CD8-positive, alpha-beta memory T cell (primary cell): ENCODE results near the gene NPW. TPM values are rescaled to one million over a fixed set of nuclear protein-coding genes. Genes with fewer than 3 reads are reported as not detected.

Experiments
- CTCF ChIA-PET: fragments of 350-600 bp; sonication (Branson Sonifier 250); formaldehyde crosslinking; loops from one replicate; lab custom pipeline; 2021; ENCODE audit warnings: antibody characterized with exemption; lab: Charles Lee
- POLR2A ChIA-PET: fragments of 350-600 bp; sonication (Branson Sonifier 250); formaldehyde crosslinking; loops from one replicate; lab custom pipeline; 2021; ENCODE audit warnings: antibody characterized with exemption; lab: Charles Lee
- DNase-seq, 5 donors: peaks; one replicate each; pipeline versions ENCODE4 v3.0.0 to v3.0.0-alpha.2; 2020 to 2022; ENCODE audit warnings: mixed read lengths in 1 of 5
- H3K27ac ChIP-seq: one replicate; pipeline ENCODE4 v1.7.0; 2013; ENCODE audit warnings: low read depth, mild to moderate bottlenecking, low read length, moderate library complexity
- H3K27me3 ChIP-seq: 2 replicates; pipeline ENCODE4 v1.7.0; 2013; ENCODE audit warnings: low read length, mild to moderate bottlenecking; ENCODE audit not compliant: insufficient read depth, poor library complexity, severe bottlenecking
- H3K36me3 ChIP-seq: 2 replicates; pipeline ENCODE4 v1.7.0; 2013; ENCODE audit warnings: mild to moderate bottlenecking, low read length, moderate library complexity; ENCODE audit not compliant: insufficient read depth
- H3K4me1 ChIP-seq: 2 replicates; pipeline ENCODE4 v1.7.0; 2013; ENCODE audit warnings: mild to moderate bottlenecking, low read length, moderate library complexity; ENCODE audit not compliant: insufficient read depth
- H3K4me3 ChIP-seq: 2 replicates; pipeline ENCODE4 v1.7.0; 2013; ENCODE audit warnings: mild to moderate bottlenecking, low read length
- H3K9me3 ChIP-seq: 2 replicates; pipeline ENCODE4 v1.7.0; 2013; ENCODE audit warnings: mild to moderate bottlenecking, low read length
- H3K27ac Mint-ChIP-seq, 8 donors: one replicate each; pipeline ENCODE4 v1.8.0; 2020 to 2021; ENCODE audit warnings: mixed read lengths in 8 of 8, mild to moderate bottlenecking in 6 of 8, inconsistent platforms in 3 of 8, moderate library complexity in 3 of 8
- H3K27me3 Mint-ChIP-seq, 2 donors: one replicate each; pipeline ENCODE4 v1.8.0; 2020 to 2021; ENCODE audit warnings: mixed read lengths in 2 of 2, mild to moderate bottlenecking in 1 of 2, moderate library complexity in 1 of 2
- H3K36me3 Mint-ChIP-seq, 3 donors: one replicate each; pipeline ENCODE4 v1.8.0; 2020 to 2021; ENCODE audit warnings: mixed read lengths in 3 of 3, inconsistent platforms in 1 of 3, mild to moderate bottlenecking in 1 of 3
- H3K4me1 Mint-ChIP-seq, 3 donors: one replicate each; pipeline ENCODE4 v1.8.0; 2020 to 2021; ENCODE audit warnings: mixed read lengths in 3 of 3, inconsistent platforms in 1 of 3, mild to moderate bottlenecking in 1 of 3
- H3K4me3 Mint-ChIP-seq, 7 donors: one replicate each; pipeline ENCODE4 v1.8.0; 2020 to 2021; ENCODE audit warnings: mixed read lengths in 7 of 7, mild to moderate bottlenecking in 6 of 7, moderate library complexity in 4 of 7, inconsistent platforms in 2 of 7
- H3K9me3 Mint-ChIP-seq, 5 donors: one replicate each; pipeline ENCODE4 v1.8.0; 2020 to 2022; ENCODE audit warnings: mixed read lengths in 5 of 5, mild to moderate bottlenecking in 3 of 5, moderate library complexity in 2 of 5, inconsistent platforms in 1 of 5
- polyA plus RNA-seq: library from polyadenylated mRNA; unstranded; fragments of 300-500 nt; fragmentation: Illumina TruSeq; gene quantifications from one replicate; pipeline ENCODE4 v1.2.3, GENCODE V29; 2021
- total RNA-seq, 2 experiments: library from RNA; stranded (reverse); gene quantifications; one replicate each; pipeline ENCODE4 v1.2.3, GENCODE V29; 2021

The NPW gene
- total and polyA plus RNA-seq, 3 experiments from 2014 or later = 9.4 to 12.5 TPM; not detected in 1

GRCh38 chr16:2022723-2023091, 3.1 kb downstream of the NPW start:
- H3K4me1 Mint-ChIP-seq = peaks cover 10 to 29% (median 17%) of the 10 kb centered on the region in 3 donors
- no peaks in the 10 kb centered on the region for H3K9me3 Mint-ChIP-seq
- Histone ChIP-seq H3K27ac (peak overlapping the region; percentile 25), H3K27me3 (peaks cover 15% of the 10 kb centered on the region), H3K4me3 (peak overlapping the region; percentile 50), H3K36me3 (no peaks in the 10 kb centered on the region), H3K4me1 (peaks cover 31% of the 10 kb centered on the region), H3K9me3 (no peaks in the 10 kb centered on the region)
- no peaks in the 10 kb centered on the region for H3K36me3 Mint-ChIP-seq
- DNase-seq = no peak
- peaks cover 22 to 31% of the 10 kb centered on the region in 2 donors for H3K27me3 Mint-ChIP-seq
- peak overlapping the region; percentile 56 to 91 (median 66) for H3K4me3 Mint-ChIP-seq
- H3K27ac Mint-ChIP-seq = peak overlapping the region in 2 of 8 donors; percentile 73 to 86
- ChIA-PET CTCF (interaction anchor here (0.9 to 6.2 kb wide), 13 partner anchors 10 to 131 kb away, joined by 3 to 78 read pairs (median 3); partner anchors contain the start of genes NTHL1, TRAF7 and TSC2), POLR2A (interaction anchor here (0.6 to 1.8 kb wide), 8 partner anchors 25 to 407 kb away, joined by 3 to 8 read pairs (median 4); partner anchors contain the start of genes NTHL1, RPS2, TRAF7 and TSC2)

GRCh38 chr16:2023092-2024031, 3.8 kb downstream of the NPW start:
- POLR2A ChIA-PET = interaction anchor here (0.6 to 1.8 kb wide), 6 partner anchors 25 to 406 kb away, joined by 3 to 6 read pairs (median 3); partner anchors contain the start of genes NTHL1, RPS2, TRAF7 and TSC2
- H3K4me3 ChIP-seq = peak overlapping the region; percentile 50
- no peaks in the 10 kb centered on the region for H3K36me3 ChIP-seq
- H3K27ac Mint-ChIP-seq = peak overlapping the region in 6 of 8 donors; percentile 54 to 84 (median 78)
- peak overlapping the region; percentile 25 for H3K27ac ChIP-seq
- H3K36me3 Mint-ChIP-seq = no peaks in the 10 kb centered on the region
- H3K4me1 Mint-ChIP-seq = peaks cover 11 to 31% (median 18%) of the 10 kb centered on the region in 3 donors
- H3K9me3 ChIP-seq = no peaks in the 10 kb centered on the region
- H3K4me1 ChIP-seq = peaks cover 31% of the 10 kb centered on the region
- H3K27me3 Mint-ChIP-seq = peaks cover 18 to 28% of the 10 kb centered on the region in 2 donors
- no peaks in the 10 kb centered on the region for H3K9me3 Mint-ChIP-seq
- H3K4me3 Mint-ChIP-seq = peak overlapping the region; percentile 56 to 91 (median 70)
- DNase-seq = peak; percentile 89 to 95 (median 95)
- CTCF ChIA-PET = interaction anchor here (0.9 to 6.2 kb wide), 14 partner anchors 9 to 130 kb away, joined by 3 to 78 read pairs (median 3); partner anchors contain the start of genes NTHL1, TRAF7 and TSC2
- peaks cover 15% of the 10 kb centered on the region for H3K27me3 ChIP-seq

- Mint-ChIP-seq H3K4me3 (peak overlapping the region in 2 of 7 donors; percentile 18 to 38), H3K27ac (peak overlapping the region in 2 of 8 donors; percentile 50 to 55), H3K9me3 (no peaks in the 10 kb centered on the region), H3K27me3 (peaks cover 14 to 25% of the 10 kb centered on the region in 2 donors), H3K36me3 (no peaks in the 10 kb centered on the region), H3K4me1 (peaks cover 11 to 31% (median 18%) of the 10 kb centered on the region in 3 donors)
- Histone ChIP-seq H3K4me1 (peaks cover 31% of the 10 kb centered on the region), H3K27ac (no peak overlapping the region), H3K4me3 (no peak overlapping the region), H3K9me3 (no peaks in the 10 kb centered on the region), H3K27me3 (peaks cover 15% of the 10 kb centered on the region), H3K36me3 (no peaks in the 10 kb centered on the region)
- DNase-seq = no peak
- POLR2A ChIA-PET = interaction anchor here (1.0 kb wide), 1 partner anchor 32 kb away, joined by 3 read pairs; no protein-coding TSS in a partner anchor
- CTCF ChIA-PET = interaction anchor here (1.0 to 6.2 kb wide), 4 partner anchors 116 to 129 kb away, joined by 3 to 78 read pairs (median 5); no protein-coding TSS in a partner anchor
These were observed 4.4 kb downstream of the NPW start for GRCh38 chr16:2024032-2024420.

- H3K27me3 Mint-ChIP-seq = peaks cover 14 to 21% of the 10 kb centered on the region in 2 donors
- H3K36me3 Mint-ChIP-seq = no peaks in the 10 kb centered on the region
- peak overlapping the region in 2 of 7 donors; percentile 28 to 52 for H3K4me3 Mint-ChIP-seq
- Histone ChIP-seq H3K4me3 (no peak overlapping the region), H3K9me3 (no peaks in the 10 kb centered on the region), H3K36me3 (no peaks in the 10 kb centered on the region), H3K4me1 (peaks cover 26% of the 10 kb centered on the region), H3K27ac (no peak overlapping the region), H3K27me3 (peaks cover 5% of the 10 kb centered on the region)
- DNase-seq = no peak
- no peaks in the 10 kb centered on the region for H3K9me3 Mint-ChIP-seq
- ChIA-PET POLR2A (interaction anchor here (0.5 kb wide), 1 partner anchor 124 kb away, joined by 6 read pairs; no protein-coding TSS in a partner anchor), CTCF (interaction anchor here (1.0 to 6.2 kb wide), 4 partner anchors 22 to 128 kb away, joined by 3 to 78 read pairs (median 4); no protein-coding TSS in a partner anchor)
- no peak overlapping the region for H3K27ac Mint-ChIP-seq
- peaks cover 11 to 31% (median 18%) of the 10 kb centered on the region in 3 donors for H3K4me1 Mint-ChIP-seq
These were observed 5.7 kb downstream of the NPW start for GRCh38 chr16:2025251-2025650.

GRCh38 chr16:2025878-2026460, 6.4 kb downstream of the NPW start:
- no peak for DNase-seq
- ChIA-PET CTCF (interaction anchor here (6.2 kb wide), 1 partner anchor 114 kb away, joined by 78 read pairs; no protein-coding TSS in a partner anchor), POLR2A (no interaction called here)
- H3K27ac Mint-ChIP-seq = peak overlapping the region in 1 of 8 donors; percentile 91
- no peaks in the 10 kb centered on the region for H3K9me3 Mint-ChIP-seq
- H3K27ac ChIP-seq = no peak overlapping the region
- no peaks in the 10 kb centered on the region for H3K36me3 Mint-ChIP-seq
- peaks cover 10 to 14% of the 10 kb centered on the region in 2 donors for H3K27me3 Mint-ChIP-seq
- H3K4me1 ChIP-seq = peaks cover 25% of the 10 kb centered on the region
- H3K9me3 ChIP-seq = no peaks in the 10 kb centered on the region
- peak overlapping the region in 5 of 7 donors; percentile 28 to 63 (median 53) for H3K4me3 Mint-ChIP-seq
- H3K36me3 ChIP-seq = no peaks in the 10 kb centered on the region
- peaks cover 11 to 26% (median 18%) of the 10 kb centered on the region in 3 donors for H3K4me1 Mint-ChIP-seq
- no peak overlapping the region for H3K4me3 ChIP-seq
- peaks cover 5% of the 10 kb centered on the region for H3K27me3 ChIP-seq

GRCh38 chr16:2026461-2027023, 7.0 kb downstream of the NPW start, which contains the start of gene NHERF2:
NHERF2 (plus strand) TSS chr16:2026902; CDS start chr16:2027006, 104 bp downstream.
- POLR2A ChIA-PET = no interaction called here
- DNase-seq = peak in 4 of 5 donors; percentile 21 to 39 (median 25)
- peak within 1 kb of the TSS; percentile 1 for H3K27ac ChIP-seq

More at GRCh38 chr16:2026461-2027023, 7.0 kb downstream of the NPW start, which contains the start of gene NHERF2:
- H3K4me1 Mint-ChIP-seq = peaks cover 11 to 26% (median 18%) of the 10 kb centered on the region in 3 donors
- CTCF ChIA-PET = interaction anchor here (1.8 kb wide), 1 partner anchor 114 kb away, joined by 9 read pairs; no protein-coding TSS in a partner anchor
- no peaks in the 10 kb centered on the region for H3K9me3 ChIP-seq
- peaks cover 7 to 8% of the 10 kb centered on the region in 2 donors for H3K27me3 Mint-ChIP-seq
- H3K27ac Mint-ChIP-seq = peak within 1 kb of the TSS in 5 of 8 donors; percentile 23 to 91 (median 51)
- no peaks in the 10 kb centered on the region for H3K36me3 ChIP-seq
- peaks cover 25% of the 10 kb centered on the region for H3K4me1 ChIP-seq
- peaks cover 5% of the 10 kb centered on the region for H3K27me3 ChIP-seq
- peak within 1 kb of the TSS; percentile 80 to 89 (median 80) for H3K4me3 Mint-ChIP-seq
- no peaks in the 10 kb centered on the region for H3K9me3 Mint-ChIP-seq
- no peaks in the 10 kb centered on the region for H3K36me3 Mint-ChIP-seq
- no peak within 1 kb of the TSS for H3K4me3 ChIP-seq
